Mesodermal cell (in vitro differentiated cells): ENCODE data around the gene ENPP3.

Experiments used
- H3K27ac ChIP-seq: 2 replicates; pipeline ENCODE4 v1.7.0; 2013; ENCODE audit warnings: mild to moderate bottlenecking, low read depth, low read length, moderate library complexity; ENCODE audit not compliant: severe bottlenecking
- H3K36me3 ChIP-seq: 2 replicates; pipeline ENCODE4 v1.7.1; 2013; ENCODE audit warnings: mild to moderate bottlenecking, low read length, moderate library complexity; ENCODE audit not compliant: control insufficient read depth, insufficient read depth
- H3K4me1 ChIP-seq: one replicate; pipeline ENCODE4 v1.7.1; 2013; ENCODE audit warnings: mild to moderate bottlenecking, low read length; ENCODE audit not compliant: insufficient read depth, control insufficient read depth, poor library complexity, severe bottlenecking
- H3K4me3 ChIP-seq: 2 replicates; pipeline ENCODE4 v1.7.0; 2013; ENCODE audit warnings: low read length, control low read depth, mild to moderate bottlenecking; ENCODE audit not compliant: insufficient read depth, poor library complexity, severe bottlenecking; ENCODE audit errors: extremely low read depth
- H3K9me3 ChIP-seq: 2 replicates; pipeline ENCODE4 v1.7.1; 2013; ENCODE audit warnings: mild to moderate bottlenecking, low read length, moderate library complexity; ENCODE audit not compliant: control insufficient read depth
- WGBS, 2 experiments: methylation state at CpG; one replicate each; pipeline ENCODE4 v1.1.5; 2013; ENCODE audit warnings: missing lambda C conversion rate in 2 of 2; ENCODE audit not compliant: insufficient coverage in 2 of 2; 5-methylcytosine and 5-hydroxymethylcytosine counted together

ENPP3 gene

GRCh38 chr6:131764350-131764749 lies 127.2 kb downstream of the ENPP3 start:
- 94% methylated on average over 2 of the region's 4 CpGs for WGBS, 2 experiments
- Histone ChIP-seq H3K36me3 (no peaks in the 10 kb centered on the region), H3K4me3 (no peak overlapping the region), H3K9me3 (no peaks in the 10 kb centered on the region), H3K27ac (no peak overlapping the region), H3K4me1 (peaks cover 13% of the 10 kb centered on the region)

DNA sequence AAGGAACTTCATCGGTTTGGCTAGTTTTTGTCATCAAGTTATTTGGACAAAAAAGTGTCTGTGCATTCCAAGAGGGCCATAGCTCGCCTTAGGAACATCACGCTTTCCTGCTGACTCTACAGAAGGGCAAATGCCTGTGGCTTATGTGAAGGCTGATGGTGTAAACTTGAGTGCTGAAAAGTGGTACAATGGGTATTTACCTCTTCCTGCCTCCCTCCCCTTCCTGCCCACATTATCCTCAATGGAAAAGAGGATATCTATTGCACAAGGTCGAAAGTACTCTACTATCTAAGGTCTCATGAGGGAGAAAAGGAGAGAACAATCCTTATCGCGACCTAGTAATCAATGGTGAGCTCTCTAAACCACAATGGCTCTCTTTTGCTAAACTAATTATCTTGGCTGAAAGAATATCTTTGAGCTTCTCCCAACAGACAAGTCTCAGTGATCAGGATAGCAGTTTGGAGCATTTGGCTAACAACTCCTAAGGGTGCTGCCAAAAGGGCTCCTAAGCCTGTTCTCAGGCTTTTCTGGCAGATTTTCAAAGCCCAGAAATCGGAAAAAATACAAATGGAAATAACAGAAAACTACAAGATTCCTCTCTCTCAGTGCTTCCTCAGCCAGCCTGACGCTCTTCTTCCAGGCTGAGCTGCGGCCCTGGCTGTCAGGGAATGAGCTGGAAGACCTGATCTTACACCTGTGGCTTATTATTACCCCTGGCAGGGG lies 128.1 kb downstream of the ENPP3 start:
- Histone ChIP-seq H3K36me3 (no peaks in the 10 kb centered on the region), H3K27ac (no peak overlapping the region), H3K4me3 (no peak overlapping the region), H3K4me1 (peaks cover 13% of the 10 kb centered on the region), H3K9me3 (no peaks in the 10 kb centered on the region)
- 91 to 92% methylated on average over 7 of the region's 9 CpGs for WGBS, 2 experiments

DNA sequence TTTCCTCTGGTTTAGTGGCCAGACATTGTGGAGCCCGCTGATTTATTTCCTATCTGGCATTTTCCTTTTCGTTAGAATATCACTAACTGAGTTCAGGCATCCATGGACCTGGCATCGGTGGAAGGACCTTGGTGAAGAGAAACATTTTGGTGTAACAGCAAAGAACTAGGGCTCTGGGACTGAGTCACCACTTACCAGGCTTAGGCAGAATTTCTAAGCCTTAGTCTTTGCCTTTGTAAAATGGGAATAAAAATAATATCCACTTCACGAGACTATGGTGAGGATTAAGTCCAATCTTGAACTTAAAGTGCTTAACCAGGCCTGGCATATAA lies 128.7 kb downstream of the ENPP3 start:
- H3K27ac ChIP-seq: no peak overlapping the region
- 95 to 100% methylated on average over 2 to 3 of the region's 4 CpGs for WGBS, 2 experiments
- H3K4me3 ChIP-seq: no peak overlapping the region
- peaks cover 13% of the 10 kb centered on the region for H3K4me1 ChIP-seq
- no peaks in the 10 kb centered on the region for H3K36me3 ChIP-seq
- no peaks in the 10 kb centered on the region for H3K9me3 ChIP-seq

- H3K4me1 ChIP-seq: peaks cover 13% of the 10 kb centered on the region
- no peak overlapping the region for H3K27ac ChIP-seq
- no peaks in the 10 kb centered on the region for H3K9me3 ChIP-seq
- H3K4me3 ChIP-seq: no peak overlapping the region
- no peaks in the 10 kb centered on the region for H3K36me3 ChIP-seq
- WGBS, 2 experiments: no CpG with 5 or more reads among the region's 2 CpGs
These were observed 129.5 kb downstream of the ENPP3 start for GRCh38 chr6:131766631-131767030.

GRCh38 chr6:131768964-131769363 lies 131.9 kb downstream of the ENPP3 start:
- Histone ChIP-seq H3K9me3 (no peaks in the 10 kb centered on the region), H3K4me1 (peaks cover 13% of the 10 kb centered on the region), H3K36me3 (no peaks in the 10 kb centered on the region), H3K27ac (no peak overlapping the region), H3K4me3 (no peak overlapping the region)
- WGBS, 2 experiments: 100% methylated on average over 1 of the region's 1 CpG; no CpG with 5 or more reads in 1 of the 2 experiments

DNA sequence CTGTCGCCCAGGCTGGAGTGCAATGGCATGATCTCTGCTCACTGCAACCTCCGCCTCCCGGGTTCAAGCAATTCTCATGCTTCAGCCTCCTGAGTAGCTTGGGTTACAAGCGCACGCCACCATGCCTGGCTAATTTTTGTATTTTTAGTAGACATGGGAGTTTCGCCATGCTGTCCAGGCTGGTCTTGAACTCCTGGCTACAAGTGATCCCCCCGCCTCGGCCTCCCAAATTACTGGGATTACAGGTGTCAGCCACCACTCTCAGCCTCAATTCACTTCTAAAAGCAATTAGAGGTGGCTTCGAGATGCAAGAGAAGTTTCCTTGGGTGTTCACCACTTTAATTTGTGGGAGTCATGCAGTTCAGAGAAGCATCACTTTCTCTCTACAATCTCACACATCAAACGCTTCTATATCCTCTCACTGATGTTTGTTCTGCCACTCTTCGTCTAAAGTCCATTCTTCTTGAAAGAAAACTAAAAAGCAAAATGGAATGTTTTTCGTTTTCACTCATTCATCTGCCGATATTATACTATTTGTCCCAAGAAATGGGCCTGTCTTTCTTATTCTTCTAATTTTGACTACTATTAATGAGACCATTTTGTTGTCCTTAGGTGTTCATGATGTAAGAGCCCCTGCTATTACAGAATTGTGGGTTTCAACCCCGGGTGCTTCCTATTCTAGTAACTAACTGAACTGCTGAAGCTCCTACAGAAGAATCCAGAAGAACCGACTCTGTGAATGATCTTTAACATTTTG lies 132.5 kb downstream of the ENPP3 start:
- Histone ChIP-seq H3K9me3 (no peaks in the 10 kb centered on the region), H3K27ac (no peak overlapping the region), H3K4me3 (no peak overlapping the region), H3K4me1 (peaks cover 13% of the 10 kb centered on the region), H3K36me3 (no peaks in the 10 kb centered on the region)
- WGBS, 2 experiments: 91 to 92% methylated on average over 6 to 8 of the region's 15 CpGs

GRCh38 chr6:131770776-131771175 lies 133.7 kb downstream of the ENPP3 start:
- no peak overlapping the region for H3K4me3 ChIP-seq
- H3K27ac ChIP-seq: no peak overlapping the region
- peaks cover 2% of the 10 kb centered on the region for H3K4me1 ChIP-seq
- no peaks in the 10 kb centered on the region for H3K36me3 ChIP-seq
- WGBS, 2 experiments: 85 to 100% methylated on average over 1 of the region's 1 CpG
- H3K9me3 ChIP-seq: no peaks in the 10 kb centered on the region

DNA sequence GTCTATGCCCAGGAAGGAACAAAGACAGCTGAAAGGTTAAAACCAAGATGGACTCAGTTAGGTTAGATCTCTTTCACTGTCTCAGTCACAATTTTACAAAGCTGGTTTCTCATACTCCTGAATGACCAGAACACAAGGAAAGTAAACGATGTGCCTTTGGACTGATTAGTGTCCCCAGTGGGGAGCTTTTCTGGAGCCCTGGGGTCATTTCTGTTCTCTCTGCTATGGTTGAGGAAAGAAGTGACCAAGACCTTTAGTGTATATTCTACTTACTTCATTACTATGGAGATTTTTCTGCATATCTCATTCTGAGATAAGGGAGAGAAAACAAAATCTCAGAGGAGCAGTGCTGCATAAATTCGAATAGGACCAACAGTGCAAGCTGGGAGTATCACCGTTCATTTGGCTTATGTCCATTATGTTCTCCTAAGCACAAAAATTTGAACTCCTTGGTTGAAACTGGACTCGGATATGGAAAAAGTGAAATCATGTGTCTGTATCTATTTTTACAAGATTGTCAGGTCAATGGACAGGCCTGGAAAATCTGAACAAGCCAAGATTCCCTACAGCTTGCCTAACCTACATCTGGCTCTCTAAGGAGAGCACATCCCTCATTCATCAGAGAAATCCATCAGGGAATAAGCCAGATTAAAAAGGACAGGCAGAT lies 136.3 kb downstream of the ENPP3 start:
- no peaks in the 10 kb centered on the region for H3K9me3 ChIP-seq
- no peak overlapping the region for H3K27ac ChIP-seq
- no peaks in the 10 kb centered on the region for H3K4me1 ChIP-seq
- H3K4me3 ChIP-seq: no peak overlapping the region
- H3K36me3 ChIP-seq: no peaks in the 10 kb centered on the region
- WGBS, 2 experiments: 94 to 95% methylated on average over 2 of the region's 4 CpGs

GRCh38 chr6:131775886-131776285 lies 138.8 kb downstream of the ENPP3 start:
- no peaks in the 10 kb centered on the region for H3K36me3 ChIP-seq
- H3K9me3 ChIP-seq: no peaks in the 10 kb centered on the region

DNA sequence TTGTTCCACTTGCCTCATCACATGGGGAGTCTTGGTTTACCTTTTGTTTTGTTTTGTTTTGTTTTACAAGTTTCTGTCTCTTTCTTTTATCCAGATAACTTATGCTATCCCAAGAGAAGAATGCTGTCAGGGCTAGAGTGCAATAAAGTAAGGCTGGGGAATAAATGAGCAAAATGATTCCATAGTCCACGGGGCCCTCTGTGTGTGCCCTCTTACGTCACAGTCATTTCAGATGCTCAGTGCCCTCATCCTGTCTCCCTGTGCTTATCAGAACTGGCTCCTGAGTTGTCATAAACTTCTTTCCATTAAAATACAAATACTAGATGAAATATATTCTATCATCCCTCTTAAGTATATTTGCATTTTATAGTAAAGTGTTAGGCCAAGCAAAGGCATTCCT lies 139.9 kb downstream of the ENPP3 start:
- Histone ChIP-seq H3K27ac (no peak overlapping the region), H3K4me3 (no peak overlapping the region), H3K36me3 (no peaks in the 10 kb centered on the region), H3K9me3 (no peaks in the 10 kb centered on the region), H3K4me1 (no peaks in the 10 kb centered on the region)
- 60 to 80% methylated on average over 1 of the region's 2 CpGs for WGBS, 2 experiments

More at GRCh38 chr6:131775886-131776285, 138.8 kb downstream of the ENPP3 start:
- H3K4me1 ChIP-seq: no peaks in the 10 kb centered on the region
- 93 to 100% methylated on average over 1 to 3 of the region's 3 CpGs for WGBS, 2 experiments
- no peak overlapping the region for H3K27ac ChIP-seq
- no peak overlapping the region for H3K4me3 ChIP-seq
